Measurements from ENCODE around the gene PRSS38.

The PRSS38 gene

DNA sequence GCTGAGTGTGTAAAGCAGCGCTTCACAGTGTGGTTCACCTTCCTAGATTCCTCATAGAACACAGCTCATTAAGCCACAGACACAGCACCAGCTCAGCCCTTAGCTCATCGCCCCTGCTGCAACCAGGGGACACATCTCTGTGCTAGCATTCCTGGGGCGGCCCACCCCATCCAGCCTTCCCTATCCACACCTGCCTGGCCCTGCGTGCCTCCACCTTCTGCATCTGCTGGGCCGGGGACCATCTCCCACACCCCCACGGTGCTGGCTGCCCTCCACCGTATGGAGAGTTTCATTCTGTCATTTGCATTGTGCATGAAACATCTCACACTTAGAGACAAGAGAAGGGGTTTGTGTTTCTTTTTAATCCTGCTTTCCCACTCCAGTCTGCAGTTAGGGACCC, 35.8 kb upstream of the PRSS38 start:
- DNase-seq = peak; percentile 10

DNA sequence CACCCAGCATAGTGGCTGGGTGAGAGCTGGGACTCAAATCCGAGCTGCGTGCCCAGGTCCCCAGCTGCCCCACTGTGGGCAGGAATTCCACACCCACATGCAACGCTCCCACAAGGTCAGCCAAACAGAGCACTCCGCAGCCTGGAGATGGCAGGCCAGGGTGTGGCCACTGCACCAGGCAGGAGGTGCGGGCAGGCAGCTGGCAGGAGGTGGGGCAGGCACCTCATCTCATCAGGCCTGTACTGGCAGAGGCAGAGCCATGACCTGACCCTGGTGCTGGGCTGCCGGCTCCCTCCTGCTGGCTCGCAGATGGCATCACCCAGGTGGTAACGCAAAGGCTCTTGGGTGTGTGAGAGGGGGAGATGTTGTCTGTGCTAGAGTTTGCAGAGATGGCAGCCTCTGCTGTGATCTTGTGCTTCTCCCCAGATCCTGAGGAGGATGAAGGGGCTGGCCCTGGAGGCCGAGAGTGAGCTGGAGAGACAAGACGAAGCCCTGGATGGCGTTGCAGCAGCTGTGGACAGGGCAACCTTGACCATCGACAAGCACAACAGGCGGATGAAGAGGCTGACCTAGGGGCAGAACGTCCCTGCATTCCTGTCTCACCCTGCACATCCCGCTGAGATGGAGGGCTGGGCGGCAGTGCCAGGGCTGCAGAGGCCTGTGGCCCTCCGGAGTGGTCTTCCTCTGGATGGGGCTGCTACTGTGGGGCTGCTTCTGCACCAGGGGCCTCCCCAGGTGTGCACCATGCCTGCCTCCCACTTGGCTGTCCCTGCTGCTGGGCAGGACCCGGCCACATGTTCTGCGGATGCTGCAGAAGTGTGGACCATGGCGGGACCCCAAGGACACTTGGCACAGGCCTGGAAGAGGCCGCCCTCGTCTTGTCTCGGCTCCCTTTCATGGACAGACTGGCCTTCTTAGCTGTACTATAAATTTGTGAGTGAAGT, 35.1 kb upstream of the PRSS38 start:
- peak; percentile 9 for DNase-seq

DNA sequence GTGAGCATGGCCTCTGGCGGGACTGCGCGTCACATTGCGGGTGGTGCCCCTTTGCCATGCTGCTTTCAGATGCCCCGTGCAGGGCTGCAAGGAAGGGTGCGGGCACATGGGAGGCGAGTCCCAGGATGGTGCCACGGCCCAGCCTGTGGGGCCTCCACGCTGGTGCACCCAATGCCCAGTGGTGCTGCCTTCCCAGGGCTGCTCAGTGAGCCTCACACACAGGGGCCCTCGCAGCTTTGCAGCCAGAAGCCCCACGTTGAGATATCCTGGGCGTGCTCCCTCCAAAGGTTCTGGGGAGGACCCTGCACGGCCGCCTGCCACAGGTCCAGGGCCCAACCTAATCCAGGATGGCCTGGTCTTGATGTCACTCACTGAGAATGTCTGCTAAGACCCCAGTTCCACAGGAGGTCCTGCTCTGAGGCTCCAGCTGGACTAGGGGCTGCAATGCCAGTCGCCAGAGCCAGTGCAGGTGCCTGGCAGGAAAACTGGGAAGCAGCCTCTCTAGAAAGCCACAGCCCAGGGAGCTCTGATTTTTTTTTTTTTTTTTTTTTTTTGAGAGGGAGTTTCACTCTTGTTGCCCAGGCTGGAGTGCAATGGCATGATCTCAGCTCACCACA, 34.1 kb upstream of the PRSS38 start:
- no peak for DNase-seq

DNA sequence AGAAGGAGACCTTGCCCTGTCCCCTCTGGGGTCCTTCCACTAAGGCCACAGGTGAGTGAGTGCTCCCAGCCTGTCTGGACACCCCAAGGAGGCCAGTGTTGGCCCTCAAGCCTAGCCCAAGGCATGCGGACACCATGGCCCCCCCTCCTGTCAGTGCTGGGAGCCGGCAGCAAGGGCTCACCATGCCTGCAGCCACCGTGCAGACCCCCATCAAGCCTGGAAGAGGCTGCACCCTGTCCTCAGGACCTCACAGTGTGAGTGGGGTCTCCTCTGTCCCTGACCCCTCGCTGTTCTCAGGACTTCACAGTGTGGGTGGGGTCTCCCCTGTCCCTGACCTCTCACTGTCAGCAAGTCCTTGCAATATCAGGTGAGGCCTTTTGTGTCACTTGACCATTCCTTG, 33.2 kb upstream of the PRSS38 start:
- DNase-seq = no peak

DNA sequence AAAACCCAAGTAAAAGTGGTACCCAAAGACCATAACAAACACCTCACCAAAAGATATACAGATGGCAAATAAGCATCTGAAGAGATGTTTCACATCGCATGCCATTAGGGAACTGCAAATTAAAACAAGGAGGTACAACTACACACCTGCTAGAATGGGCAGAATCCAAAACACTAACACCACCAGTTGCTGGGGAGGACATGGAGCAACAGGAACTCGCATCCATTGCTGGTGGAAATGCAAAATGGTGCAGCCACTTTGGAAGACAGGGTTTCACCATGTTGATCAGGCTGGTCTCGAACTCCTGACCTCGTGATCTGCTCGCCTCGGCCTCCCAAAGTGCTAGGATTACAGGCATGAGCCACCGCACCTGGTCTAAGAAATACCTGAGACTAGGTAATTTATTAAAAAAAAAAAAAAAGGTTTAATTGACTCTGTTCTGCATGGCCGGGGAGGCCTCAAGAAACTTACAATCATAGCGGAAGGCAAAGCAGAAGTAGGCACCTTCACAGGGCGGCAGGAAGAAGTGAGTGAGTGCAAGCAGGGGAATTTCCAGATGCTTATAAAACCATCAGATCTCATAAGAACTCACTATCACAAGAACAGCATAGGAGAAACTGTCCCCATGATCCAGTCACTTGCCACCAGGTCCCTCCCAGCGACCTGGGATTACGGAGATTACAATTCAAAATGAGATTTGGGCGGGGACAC, 30.2 kb upstream of the PRSS38 start:
- no peak for DNase-seq

DNA sequence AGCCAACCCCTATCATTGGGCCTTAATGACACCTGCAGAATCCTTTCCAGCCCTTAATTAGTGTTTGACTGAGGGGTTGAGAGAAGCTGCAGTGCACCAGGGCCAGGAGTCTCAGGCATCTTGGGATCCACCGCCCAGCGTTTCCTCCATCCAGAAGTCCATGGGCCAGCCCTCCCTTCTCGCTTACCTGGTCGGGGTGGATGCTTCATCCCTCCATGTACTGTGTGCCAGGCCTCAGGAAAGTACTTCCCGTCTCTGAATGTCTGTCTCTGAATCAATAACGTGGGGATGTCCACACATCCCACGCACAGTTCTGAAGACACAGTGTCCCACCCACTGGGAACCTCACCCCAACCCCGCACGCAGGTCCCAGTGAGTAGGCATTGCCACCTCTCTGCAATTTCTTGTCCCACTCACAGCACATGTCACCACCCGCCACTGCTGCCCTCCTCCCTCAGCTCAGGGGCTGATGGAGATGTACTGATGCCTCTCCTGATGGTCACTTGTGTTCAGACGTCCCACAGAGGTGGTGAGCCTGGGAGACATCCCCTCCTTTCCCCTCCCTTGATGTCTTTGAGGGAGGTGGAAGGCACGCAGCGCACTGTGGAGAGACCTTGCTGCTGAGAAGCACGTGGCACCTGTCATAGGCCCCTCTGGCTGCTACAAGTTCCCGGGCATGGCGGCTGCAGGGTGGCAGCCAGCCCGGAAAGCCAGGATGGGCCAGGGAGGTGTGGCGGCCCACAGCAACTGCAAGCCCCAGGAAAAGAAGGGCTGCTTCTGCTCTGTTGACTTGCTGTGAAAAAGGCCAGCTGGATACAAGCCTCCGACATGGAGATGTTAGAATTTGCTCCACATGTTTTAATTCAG, 29.4 kb upstream of the PRSS38 start:
- DNase-seq = peak; percentile 24

DNA sequence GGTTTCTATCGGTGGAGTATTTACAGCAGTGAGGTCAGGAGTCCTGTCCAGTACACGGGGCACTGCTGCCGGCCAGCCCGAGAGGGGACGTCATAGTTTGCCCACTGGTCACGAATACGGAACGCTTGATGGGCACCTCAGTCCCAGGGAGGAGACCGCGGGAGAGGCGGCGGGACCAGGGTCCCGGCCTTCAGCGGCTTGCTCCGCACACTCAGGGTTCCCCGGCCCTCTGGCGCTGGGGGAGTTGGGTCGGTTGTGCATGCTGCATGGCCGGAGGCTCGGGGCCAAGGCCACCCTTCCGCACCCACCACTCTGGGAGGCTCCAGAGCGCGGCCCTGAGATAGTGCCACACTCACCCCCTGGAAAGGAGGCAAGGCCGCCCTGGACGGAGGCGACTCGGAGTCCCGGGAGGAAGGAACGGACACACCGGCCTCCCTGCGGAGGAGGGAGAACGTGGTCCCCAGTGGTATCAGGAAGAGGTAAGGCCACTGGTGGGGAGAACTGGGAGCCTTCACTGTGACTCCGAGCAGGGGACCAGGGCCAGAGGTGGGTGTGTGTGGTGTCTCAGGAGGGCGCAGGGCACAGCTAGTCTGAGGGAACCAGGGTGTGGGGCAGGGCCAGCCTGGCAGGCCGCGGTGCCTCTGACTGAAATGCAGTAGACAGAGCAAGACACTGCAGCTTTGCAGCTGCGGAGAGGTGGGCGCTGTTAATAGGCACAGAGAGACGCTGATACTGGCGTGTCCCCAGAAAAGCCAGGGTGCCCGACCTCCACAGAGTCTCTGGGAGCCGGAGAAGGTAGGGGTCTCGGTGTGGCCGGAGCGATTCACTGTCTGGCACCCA, 28.6 kb upstream of the PRSS38 start:
- peak; percentile 33 for DNase-seq

DNA sequence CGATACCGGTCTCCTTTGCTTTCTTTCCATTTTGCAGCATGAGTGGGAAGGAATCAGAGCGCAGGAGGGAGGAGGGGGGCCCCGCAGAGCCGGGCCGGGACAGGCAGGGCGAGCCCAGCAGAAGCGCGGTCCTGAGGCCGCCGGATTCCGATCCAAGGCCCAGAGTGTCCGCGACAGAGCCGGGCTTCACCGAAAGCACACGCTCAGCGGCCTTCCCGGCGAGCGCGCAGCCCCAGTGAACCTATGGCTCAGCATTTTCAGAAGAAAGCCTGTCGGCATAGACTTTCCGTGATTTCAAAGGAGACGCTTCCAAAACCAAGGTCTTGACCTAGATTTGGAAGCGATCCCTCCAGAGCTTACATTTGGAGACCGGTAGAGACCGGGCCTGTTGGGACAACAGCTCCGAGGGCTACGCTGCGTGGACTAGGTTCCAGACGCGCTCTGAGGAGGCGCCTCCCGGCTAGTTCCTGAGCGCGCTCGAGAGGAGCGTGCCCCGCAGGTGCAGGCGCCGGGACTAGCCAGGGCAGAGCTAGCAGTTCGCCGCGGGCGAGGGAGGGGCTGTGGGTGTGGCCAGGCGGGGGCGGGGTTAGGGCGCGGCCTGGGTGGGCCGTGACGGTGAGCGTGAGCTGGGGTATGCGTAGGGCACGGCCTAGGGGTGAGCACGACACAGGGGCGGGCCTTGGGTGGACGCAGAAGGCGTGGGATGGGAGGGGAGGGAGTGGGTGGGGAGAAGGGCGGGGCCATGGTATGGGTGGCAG, 27.8 kb upstream of the PRSS38 start:
- DNase-seq = peak; percentile 91

DNA sequence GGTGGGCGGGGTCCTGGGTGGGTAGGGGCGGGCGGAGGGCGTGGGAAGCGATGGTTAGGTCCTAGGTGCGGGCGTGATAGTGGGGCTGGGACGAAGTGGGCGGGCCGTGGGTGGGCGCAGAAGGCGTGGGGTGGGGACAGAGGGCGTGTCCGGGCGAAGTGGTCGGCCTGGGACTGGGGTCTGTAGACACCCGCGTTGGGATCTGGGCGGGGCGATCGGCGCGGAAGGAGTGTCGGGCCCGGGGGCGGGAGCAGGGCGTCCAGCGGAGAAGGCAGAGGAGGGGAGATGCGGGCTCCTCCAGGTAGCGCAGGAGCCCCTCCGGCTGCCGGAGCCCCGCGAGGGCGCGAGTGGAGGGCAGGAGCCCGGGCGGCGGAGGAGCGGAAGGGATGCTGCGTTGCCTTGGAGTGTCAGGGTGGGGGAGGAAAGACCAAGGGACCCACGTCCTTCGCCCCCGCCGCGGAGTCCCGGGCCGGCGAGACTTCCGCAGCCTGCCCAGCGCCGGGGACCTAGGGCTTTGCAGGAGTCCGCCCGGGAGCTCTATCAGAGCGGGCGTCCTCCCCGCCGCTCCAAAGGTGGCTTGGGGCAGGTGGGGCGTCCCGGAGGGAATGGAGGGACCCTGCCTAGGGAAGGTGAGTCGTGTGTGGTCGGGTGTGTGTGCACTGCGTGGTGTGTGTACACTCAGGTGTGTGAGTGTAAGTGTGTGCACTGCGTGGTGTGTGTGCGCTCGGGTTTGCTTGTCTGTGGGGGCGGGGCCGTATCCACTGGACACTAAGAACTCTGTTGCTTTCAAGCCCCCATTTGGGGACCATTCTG, 27.0 kb upstream of the PRSS38 start:
- no peak for DNase-seq

DNA sequence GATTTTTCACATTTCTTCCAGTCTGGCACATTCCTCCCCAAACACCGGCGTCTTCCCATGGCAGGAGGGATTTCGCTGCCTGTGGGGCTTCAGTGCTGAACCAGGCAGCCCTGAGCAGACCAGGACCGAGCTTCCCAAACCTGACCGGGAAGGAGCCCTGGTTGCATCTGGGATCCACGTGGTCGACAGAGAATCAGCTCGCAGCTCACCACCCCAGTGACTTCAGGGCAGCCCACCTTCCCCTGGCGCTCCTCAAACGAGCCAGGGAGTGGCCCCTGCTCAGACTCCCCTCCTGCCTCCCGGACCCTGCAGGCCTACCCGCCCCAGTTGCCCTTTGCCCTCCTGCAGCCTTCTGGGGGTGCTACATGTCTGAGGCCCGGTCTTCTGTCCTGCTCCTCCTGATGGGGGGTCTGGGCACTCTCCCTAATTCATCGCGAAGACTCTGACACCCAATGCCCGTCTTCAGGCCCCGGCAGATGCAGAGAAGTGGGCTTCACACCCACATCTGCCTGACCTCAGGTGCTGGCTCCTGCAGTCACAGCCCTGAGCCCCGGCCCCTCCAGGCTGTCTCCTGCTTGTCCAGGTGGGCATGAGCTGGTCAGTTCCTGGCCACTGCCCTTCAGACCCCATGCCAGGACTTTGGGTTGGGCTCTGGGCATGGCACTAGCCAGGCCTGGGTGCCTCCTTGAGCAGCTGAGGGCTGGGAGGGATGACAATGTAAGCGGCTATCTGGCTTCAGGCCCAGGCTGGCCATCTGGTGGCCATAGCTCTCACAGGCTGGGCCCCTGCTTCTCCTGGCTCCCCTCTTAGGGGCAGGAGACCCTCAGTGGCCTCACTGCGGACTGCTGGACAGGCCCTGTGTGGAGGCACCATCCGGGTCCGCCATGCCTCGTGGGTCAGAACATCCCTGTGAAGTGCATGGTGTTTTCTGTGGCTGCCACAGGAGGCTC, 26.1 kb upstream of the PRSS38 start:
- DNase-seq = peak; percentile 38

DNA sequence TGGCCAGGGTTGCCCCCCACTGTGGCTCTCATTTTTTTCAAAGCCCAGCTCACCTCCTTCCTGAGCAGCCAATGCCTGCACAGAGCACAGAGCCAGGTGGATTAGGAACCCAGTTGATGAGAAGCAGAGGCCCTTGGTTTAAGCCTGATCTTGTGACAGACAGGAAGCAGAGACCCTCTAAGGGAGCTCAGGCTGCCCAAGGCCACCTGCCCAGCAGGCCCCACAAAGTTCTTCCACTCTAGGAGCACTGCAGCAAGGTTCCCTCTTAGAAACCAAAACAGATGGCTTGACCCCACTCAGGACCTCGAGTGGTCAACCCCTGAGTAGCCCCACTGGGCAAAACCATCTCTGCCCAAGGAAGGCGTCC, 25.5 kb upstream of the PRSS38 start:
- no peak for DNase-seq

DNA sequence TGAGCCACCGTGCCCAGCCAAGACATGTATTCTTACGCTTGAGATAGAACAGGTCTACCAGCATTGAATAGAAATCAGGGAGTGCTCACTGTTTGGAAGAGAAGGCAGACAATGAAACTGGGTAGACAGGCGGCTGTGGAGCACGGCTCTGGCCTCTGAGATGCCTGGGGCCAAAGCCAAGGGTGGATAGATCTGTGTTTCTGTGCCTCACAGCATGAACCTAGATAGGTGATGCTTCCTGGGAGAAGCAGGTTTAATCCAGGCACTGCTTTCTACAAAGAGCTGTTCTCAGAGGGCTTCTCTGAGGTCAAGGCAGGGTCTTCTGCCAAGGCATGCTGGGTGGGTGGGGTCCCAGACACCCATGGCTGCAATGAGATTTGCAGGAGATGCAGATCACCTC, 24.6 kb upstream of the PRSS38 start:
- no peak for DNase-seq

DNA sequence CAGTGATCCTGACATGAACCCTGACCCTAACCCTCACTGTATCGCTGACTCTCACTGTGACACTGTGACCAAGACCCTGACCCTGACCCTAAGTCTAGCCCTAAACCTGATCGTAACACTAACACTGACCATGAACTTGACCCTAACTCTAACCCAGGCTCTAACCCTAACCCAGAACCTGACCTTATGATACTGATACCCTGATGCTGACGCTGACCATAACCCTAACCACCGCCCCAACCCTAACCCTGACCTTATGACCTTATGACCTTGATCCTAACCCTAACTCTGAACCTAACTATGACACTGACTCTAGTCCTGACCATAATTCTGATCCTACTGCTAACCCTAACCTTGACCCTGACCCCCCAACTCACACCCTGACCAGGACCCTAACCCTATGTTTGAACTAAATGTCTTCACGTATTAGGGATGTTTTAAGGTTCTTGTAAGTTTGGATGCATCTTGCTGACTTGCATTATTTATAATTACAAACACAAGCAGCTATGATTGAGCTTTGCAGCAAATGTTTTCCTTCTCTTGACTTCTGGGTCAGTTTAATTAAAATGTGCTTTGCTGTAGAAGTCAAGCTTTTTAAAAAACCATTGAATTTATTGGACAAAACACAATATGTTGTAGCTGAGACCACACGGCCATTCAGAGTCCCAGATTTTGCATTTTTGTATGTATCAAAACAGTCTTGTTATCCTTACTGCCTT, 23.9 kb upstream of the PRSS38 start:
- DNase-seq = no peak

DNA sequence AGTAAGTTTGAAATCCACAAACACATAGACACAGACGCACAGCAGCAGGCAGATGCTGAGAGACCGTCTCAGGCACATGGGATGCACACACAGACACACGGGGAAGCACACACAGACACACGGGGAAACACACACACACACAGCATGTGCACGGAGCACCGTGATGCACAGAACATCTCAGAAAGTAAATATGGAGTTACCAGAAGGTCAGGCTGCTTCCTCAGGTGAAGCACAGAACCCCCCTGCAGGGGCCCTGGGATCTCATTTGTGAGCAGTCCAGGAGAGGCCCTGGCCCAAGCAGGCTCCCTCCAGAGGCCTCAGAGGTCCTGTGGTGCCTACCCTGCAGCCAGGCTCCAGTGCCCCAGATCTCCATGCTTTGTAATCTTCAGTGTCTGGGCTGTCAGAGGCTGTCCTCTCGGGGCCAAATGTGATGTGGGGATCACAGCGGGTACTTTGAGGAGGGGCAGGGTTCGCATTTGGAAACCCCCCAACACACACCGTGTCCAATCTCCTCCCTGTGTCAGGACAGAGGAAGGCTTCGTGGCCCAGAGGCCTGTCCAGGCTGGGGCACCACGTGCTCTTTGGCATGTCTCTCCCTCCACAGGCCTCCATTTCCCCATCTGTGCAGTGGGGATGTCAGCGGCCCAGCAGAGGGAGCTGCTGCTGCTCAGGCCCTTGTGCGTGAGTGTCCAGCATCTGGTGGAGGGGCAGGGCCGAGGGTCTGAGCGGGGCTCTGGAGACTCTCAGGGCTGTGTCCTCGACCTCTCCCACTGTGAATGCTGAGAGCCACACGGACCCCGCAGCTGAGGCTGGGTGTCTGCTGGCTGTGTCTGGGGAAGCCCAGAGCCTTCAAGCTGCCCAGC, 23.0 kb upstream of the PRSS38 start:
- DNase-seq = no peak

DNA sequence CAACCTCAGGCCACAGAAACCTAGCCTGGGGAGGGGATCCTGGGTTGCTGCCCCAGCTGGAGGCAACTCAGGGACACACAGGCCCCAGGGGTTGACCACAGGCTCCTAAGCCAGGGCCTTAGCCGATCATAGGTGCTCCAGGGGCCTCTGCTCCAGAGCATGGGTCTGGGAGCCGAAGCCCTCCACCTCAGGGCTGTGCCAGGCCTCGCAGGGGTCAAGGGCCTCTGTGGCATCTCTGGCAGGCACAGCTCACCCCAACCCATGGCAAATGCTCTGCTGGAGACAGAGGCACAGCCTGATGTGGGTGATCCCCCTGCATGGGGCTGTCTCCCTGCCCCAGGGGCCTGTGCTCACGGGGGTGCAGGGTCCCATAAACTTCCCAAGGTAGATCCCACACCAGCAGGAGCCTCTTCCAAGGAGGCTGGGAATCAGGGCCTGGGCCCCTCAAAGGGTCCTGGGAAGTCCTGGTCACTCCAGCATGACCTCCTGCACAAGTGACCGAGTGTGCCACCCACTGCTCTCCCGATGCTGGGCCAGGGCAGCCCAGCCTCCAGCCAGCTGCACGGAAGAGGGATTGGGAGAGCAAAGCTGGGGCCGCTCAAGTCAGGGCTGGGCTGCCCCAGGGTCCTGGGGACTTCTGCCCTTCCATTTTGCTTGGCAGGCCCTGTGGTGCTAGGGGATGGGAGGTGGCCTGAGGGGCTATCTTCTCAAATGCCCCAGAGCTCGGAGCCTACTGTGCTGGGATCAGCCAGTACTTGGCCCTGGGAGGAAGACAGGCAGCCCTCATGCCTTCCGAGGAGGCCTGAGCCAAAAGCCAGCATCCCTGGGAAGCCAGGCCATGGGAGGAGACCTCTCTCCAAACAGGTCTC, 22.2 kb upstream of the PRSS38 start:
- no peak for DNase-seq
